Left lung (tissue), 14 donors: ENCODE data around the gene SSUH2. TPM values are rescaled to one million over a fixed set of nuclear protein-coding genes. Genes with fewer than 3 reads are reported as not detected.
"Not testable (repeated sequence)": the region's sequence is repeated elsewhere in the genome, so short reads cannot be mapped to it uniquely, and the experiment has no call there.

Experiments
- ATAC-seq: fragments of 200-7000 bp; cut with Tn5 transposase; one replicate; pipeline ENCODE4 v1.9.1; 2020; ENCODE audit warnings: moderate library complexity
- DNase-seq, 4 donors: peaks; one replicate each; pipeline ENCODE4 v3.0.0-alpha.2; 2013 to 2020
- H3K27ac ChIP-seq, 2 donors: fragments of 200-600 bp; sonication (generic) in 1 of 2; one replicate each; pipeline versions ENCODE4 v1.5.0 to v1.8.0; 2020 to 2021
- H3K27me3 ChIP-seq, 2 donors: fragments of 200-600 bp; sonication (generic) in 1 of 2; one replicate each; pipeline versions ENCODE4 v1.5.0 to v1.8.0; 2020 to 2021
- H3K36me3 ChIP-seq, 2 donors: fragments of 200-600 bp; sonication (generic) in 1 of 2; one replicate each; pipeline versions ENCODE4 v1.5.0 to v1.8.0; 2020 to 2021
- H3K4me1 ChIP-seq, 2 donors: fragments of 200-600 bp; one replicate each; pipeline ENCODE4 v1.8.0; 2021
- H3K4me3 ChIP-seq, 2 donors: fragments of 200-600 bp; sonication (generic) in 1 of 2; one replicate each; pipeline versions ENCODE4 v1.5.0 to v1.8.0; 2020 to 2021; ENCODE audit warnings: mild to moderate bottlenecking in 1 of 2
- H3K9me3 ChIP-seq, 2 donors: fragments of 200-600 bp; sonication (generic) in 1 of 2; one replicate each; pipeline versions ENCODE4 v1.5.0 to v1.8.0; 2020 to 2021
- intact Hi-C, 2 donors: fragments of 100-400 bp; cut with DNase I; formaldehyde crosslinking; loops; one replicate each; pipeline versions ENCODE4 v1.11.2 to v1.14.2; 2022
- long read RNA-seq, 12 donors: library from polyadenylated mRNA in 2 of 12; unstranded in 2 of 12; transcript quantifications; one replicate each; pipeline ENCODE4 v2.0.0 and lab custom pipeline, GENCODE V29; 2019 to 2026
- polyA plus RNA-seq, 6 donors: library from polyadenylated mRNA; unstranded; fragments of 120-200 nt; gene quantifications; one replicate each; pipeline ENCODE4 v1.2.1, GENCODE V29; 2013; ENCODE audit not compliant: insufficient read length in 6 of 6
- total RNA-seq, 2 donors: library from RNA; stranded (reverse); fragmentation: NEBNext Ultra II Directional; extraction: Animal tissue kit (Norgen Biotek cat#: 25700); gene quantifications; one replicate each; pipeline ENCODE4 v1.2.1, GENCODE V29; 2021
- TF ChIP-seq, protein P1 (sequence below), 2 donors: fragments of 200-600 bp; sonication (generic) in 1 of 2; IDR thresholded peaks; one replicate each; pipeline versions ENCODE4 v1.5.0 to v1.8.0; 2021; ENCODE audit warnings: antibody characterized with exemption in 2 of 2
- donor health status: DM: no; HTN: yes; CAD: no.
- donor health status: DM: no; HTN: no; CAD: no.

SSUH2 gene
- total RNA-seq (under 1 TPM; 0.29 to 0.39 TPM), polyA plus RNA-seq (1 to 10 TPM; 1.5 to 3.1 (median 2.1) TPM)
- long read RNA-seq, donor 1 = 0 reads
- long read RNA-seq, donor 2 = 0 reads
- long read RNA-seq, donor 3 = 0 reads
- long read RNA-seq, donor 4 = 0 reads
- long read RNA-seq, donor 5, partial matches to known transcripts = 0 of 1 reads
- long read RNA-seq, donor 5, other reads (novel, unspliced or antisense) = 0 of 1 reads
- long read RNA-seq, donor 6 = 0 reads
- long read RNA-seq, donor 7, partial matches to known transcripts = 0 of 1 reads
- long read RNA-seq, donor 7, other reads (novel, unspliced or antisense) = 0 of 1 reads
- long read RNA-seq, donor 8 = 0 reads
- long read RNA-seq, donor 9 = 0 reads
- long read RNA-seq, donor 10 = 0 reads
- long read RNA-seq, donor 11 = 0 reads
- long read RNA-seq, donor 12 = 0 reads

DNA sequence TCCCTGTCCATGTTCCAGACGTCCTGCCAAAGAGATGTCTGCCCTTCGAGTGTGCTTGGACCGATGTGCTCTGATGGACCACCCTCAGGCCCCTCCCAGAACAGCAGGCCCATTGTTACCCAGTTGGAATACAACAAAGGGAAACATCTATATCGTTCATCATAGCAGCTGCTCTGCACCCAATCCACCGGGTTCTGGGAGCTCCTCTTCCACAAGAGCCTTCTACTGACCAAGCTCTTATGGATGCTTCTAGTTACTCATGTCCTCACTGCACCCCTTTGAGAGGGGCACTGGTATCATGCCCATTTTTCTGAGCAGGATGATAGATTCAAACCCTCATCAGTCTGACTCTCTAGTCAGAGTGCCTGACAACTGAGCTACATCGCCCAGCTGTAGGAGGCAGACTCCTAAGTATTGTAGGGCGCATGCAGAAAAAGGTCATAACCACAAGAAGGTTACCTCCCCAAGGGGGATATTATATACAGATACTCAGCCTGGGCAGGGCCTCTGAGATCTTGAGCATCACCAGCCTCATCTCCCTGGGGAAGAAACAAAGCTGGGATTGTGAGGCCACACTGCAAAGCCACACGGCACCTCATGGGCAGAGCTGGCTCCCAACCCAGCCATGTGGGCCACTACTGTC lies at the start of gene SSUH2:
Gene SSUH2 (minus strand): TSS at position 51 of the 643 bp plus-strand sequence. CDS start 40 bp downstream, at position 11.
- Histone ChIP-seq H3K27ac (no peak within 1 kb of the TSS), H3K4me1 (no peaks in the 10 kb centered on the region), H3K4me3 (no peak within 1 kb of the TSS), H3K9me3 (no peaks in the 10 kb centered on the region), H3K36me3 (no peaks in the 10 kb centered on the region), H3K27me3 (peaks cover 0 to 4% of the 10 kb centered on the region in 2 donors)
- no peak for ATAC-seq
- TF ChIP-seq, protein P1, sequence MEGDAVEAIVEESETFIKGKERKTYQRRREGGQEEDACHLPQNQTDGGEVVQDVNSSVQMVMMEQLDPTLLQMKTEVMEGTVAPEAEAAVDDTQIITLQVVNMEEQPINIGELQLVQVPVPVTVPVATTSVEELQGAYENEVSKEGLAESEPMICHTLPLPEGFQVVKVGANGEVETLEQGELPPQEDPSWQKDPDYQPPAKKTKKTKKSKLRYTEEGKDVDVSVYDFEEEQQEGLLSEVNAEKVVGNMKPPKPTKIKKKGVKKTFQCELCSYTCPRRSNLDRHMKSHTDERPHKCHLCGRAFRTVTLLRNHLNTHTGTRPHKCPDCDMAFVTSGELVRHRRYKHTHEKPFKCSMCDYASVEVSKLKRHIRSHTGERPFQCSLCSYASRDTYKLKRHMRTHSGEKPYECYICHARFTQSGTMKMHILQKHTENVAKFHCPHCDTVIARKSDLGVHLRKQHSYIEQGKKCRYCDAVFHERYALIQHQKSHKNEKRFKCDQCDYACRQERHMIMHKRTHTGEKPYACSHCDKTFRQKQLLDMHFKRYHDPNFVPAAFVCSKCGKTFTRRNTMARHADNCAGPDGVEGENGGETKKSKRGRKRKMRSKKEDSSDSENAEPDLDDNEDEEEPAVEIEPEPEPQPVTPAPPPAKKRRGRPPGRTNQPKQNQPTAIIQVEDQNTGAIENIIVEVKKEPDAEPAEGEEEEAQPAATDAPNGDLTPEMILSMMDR (IDR thresholded peaks at IDR 0.05) = no peak
- intact Hi-C loops = no loop called here
- no peak for DNase-seq

- H3K27me3 ChIP-seq, H3K4me3 ChIP-seq, DNase-seq, H3K4me1 ChIP-seq, intact Hi-C loops, H3K9me3 ChIP-seq, H3K27ac ChIP-seq, ATAC-seq, H3K36me3 ChIP-seq: not testable (repeated sequence)
These were observed 46.7 kb upstream of the SSUH2 start for GRCh38 chr3:8691295-8691694.

GRCh38 chr3:8684992-8685391 lies 40.4 kb upstream of the SSUH2 start:
- ATAC-seq, H3K36me3 ChIP-seq, H3K27me3 ChIP-seq, H3K27ac ChIP-seq, DNase-seq, H3K9me3 ChIP-seq, H3K4me3 ChIP-seq, H3K4me1 ChIP-seq, intact Hi-C loops: not testable (repeated sequence)

DNA sequence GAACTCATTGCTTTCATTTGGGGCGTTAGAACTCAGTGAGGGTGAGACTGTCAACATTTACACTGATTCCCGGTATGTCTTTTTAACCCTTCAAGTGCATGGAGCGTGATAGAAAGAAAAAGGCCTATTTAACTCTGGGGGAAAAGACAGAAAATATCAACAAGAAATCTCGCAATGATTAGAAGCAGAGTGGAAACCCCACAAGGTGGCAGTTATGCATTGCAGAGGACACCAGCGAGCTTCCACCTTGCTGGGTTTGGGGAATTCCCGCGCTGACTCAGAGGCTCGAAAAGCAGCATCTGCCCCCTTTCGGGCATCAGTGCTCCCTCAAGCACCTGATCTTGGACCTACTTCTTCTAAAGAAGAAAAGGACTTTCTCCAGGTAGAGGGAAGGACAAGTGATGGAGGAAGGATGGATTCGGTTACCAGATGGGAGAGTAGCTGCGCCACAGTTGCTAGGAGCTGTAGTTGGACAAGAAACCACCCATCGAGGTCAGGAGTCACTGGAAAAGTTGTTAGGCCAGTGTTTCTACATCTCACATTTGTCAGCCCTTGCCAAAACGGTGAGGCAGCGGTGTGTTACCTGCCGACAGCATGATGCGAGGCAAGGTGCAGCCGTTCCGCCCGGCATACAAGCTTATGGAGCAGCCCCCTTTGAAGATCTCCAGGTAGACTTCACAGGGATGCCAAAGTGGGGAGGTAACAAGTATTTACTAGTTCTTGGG lies 38.4 kb upstream of the SSUH2 start:
- H3K27ac ChIP-seq, H3K4me1 ChIP-seq, DNase-seq, H3K9me3 ChIP-seq, H3K36me3 ChIP-seq, intact Hi-C loops, ATAC-seq, H3K4me3 ChIP-seq, H3K27me3 ChIP-seq: not testable (repeated sequence)

DNA sequence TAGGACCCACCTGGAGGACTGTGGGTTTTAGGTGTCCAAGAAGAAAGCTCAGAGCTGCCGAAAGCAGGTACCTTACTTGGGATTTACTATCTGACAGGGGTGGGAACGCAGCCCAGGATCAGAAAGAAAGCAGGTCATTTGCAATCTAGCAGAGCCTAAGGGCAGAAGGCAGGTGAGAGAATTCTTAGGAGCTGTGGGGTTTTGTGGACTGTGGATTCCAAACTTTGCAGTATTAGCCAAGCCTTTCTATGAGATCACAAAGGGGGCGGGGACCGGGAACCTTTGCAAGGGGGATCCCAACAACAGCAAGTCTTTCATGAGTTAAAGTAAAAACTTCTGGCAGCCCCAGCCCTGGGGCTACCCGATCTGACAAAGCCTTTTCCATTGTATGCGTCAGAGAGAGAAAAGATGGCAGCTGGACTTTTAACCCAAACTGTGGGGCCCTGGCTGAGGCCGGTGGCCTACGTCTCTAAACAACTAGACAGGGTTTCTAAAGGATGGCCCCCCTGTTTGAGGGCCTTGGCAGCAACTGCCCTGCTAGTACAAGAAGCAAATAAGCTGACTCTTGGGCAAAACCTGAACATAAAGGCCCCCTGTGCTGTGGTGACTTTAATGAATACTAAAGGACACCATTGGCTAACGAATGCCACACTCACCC lies 37.4 kb upstream of the SSUH2 start:
- H3K9me3 ChIP-seq, H3K27me3 ChIP-seq, H3K4me3 ChIP-seq, DNase-seq, ATAC-seq, H3K27ac ChIP-seq, intact Hi-C loops, H3K36me3 ChIP-seq, H3K4me1 ChIP-seq: not testable (repeated sequence)

- H3K9me3 ChIP-seq = no peaks in the 10 kb centered on the region
- H3K27me3 ChIP-seq = peaks cover 0 to 9% of the 10 kb centered on the region in 2 donors
- TF ChIP-seq, protein P1 (IDR thresholded peaks at IDR 0.05) = no peak
- intact Hi-C loops = no loop called here
- H3K4me3 ChIP-seq = no peak overlapping the region
- H3K36me3 ChIP-seq = no peaks in the 10 kb centered on the region
- no peaks in the 10 kb centered on the region for H3K4me1 ChIP-seq
- no peak for ATAC-seq
- no peak overlapping the region for H3K27ac ChIP-seq
- DNase-seq = no peak
These were observed 36.8 kb upstream of the SSUH2 start for GRCh38 chr3:8681349-8681748.

DNA sequence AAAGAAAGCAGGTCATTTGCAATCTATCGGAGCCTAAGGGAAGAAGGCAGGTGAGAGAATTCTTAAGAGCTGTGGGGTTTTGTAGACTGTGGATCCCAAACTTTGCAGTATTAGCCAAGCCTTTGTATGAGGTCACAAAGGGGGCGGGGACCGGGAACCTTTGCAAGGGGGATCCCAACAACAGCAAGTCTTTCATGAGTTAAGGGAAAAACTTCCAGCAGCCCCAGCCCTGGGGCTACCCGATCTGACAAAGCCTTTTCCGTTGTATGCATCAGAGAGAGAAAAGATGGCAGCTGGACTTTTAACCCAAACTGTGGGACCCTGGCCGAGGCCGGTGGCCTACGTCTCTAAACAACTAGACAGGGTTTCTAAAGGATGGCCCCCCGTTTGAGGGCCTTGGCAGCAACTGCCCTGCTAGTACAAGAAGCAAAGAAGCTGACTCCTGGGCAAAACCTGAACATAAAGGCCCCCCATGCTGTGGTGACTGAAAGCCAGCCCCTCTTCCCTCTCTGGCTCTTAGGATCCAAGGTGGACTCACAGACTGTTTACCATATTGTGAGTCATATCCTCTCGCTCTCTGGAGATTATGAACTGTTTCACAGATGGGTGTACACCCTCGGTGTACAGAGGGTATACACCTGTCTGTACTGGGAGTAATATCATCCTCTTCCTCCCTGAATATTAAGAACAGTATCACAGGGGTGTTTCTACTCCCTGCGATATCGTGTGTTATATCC lies 35.4 kb upstream of the SSUH2 start:
- H3K36me3 ChIP-seq, H3K9me3 ChIP-seq, H3K4me1 ChIP-seq, H3K4me3 ChIP-seq, ATAC-seq, H3K27ac ChIP-seq, DNase-seq, intact Hi-C loops, H3K27me3 ChIP-seq: not testable (repeated sequence)
